ENCODE results near the gene STK36. TPM values are rescaled to one million over a fixed set of nuclear protein-coding genes. Genes with fewer than 3 reads are reported as not detected.

STK36 gene
- total RNA-seq, 1 donor, result 25.7 TPM

- H3K27me3 ChIP-seq (ENCODE audit: insufficient read depth, low read length), result no peaks in the 10 kb centered on the region
These were observed 16.1 kb upstream of the STK36 start for GRCh38 chr2:218655751-218656150.

GRCh38 chr2:218658671-218659257, 13.1 kb upstream of the STK36 start:
- Histone ChIP-seq H3K27me3 (ENCODE audit: insufficient read depth, low read length) (no peaks in the 10 kb centered on the region), H3K27ac (ENCODE audit: low read depth, low read length) (peak overlapping the region; percentile 56), H3K9me3 (ENCODE audit: low read depth, low read length) (no peaks in the 10 kb centered on the region), H3K4me3 (ENCODE audit: insufficient read depth, low read length) (peak overlapping the region; percentile 82), H4K20me1 (ENCODE audit: insufficient read depth, low read length) (no peaks in the 10 kb centered on the region), H3K4me2 (ENCODE audit: insufficient read depth, low read length) (peak overlapping the region; percentile 88), H3K79me2 (ENCODE audit: insufficient read depth, low read length) (peaks cover 42% of the 10 kb centered on the region), H3K4me1 (ENCODE audit: insufficient read depth, low read length) (peaks cover 10% of the 10 kb centered on the region), H3K36me3 (ENCODE audit: insufficient read depth, low read length) (peaks cover 69% of the 10 kb centered on the region), H2AFZ (ENCODE audit: low read length) (peak overlapping the region; percentile 92)
- DNase-seq (ENCODE audit: insufficient read length, low spot score, missing footprints), result peak; percentile 92
- peak; percentile 50 for TF ChIP-seq CTCF (IDR thresholded peaks at IDR 0.05; ENCODE audit: extremely low read depth, low read depth, low read length)

More at GRCh38 chr2:218655751-218656150, 16.1 kb upstream of the STK36 start:
- no peak overlapping the region for H3K4me3 ChIP-seq (ENCODE audit: insufficient read depth, low read length)
- peaks cover 67% of the 10 kb centered on the region for H3K36me3 ChIP-seq (ENCODE audit: insufficient read depth, low read length)
- H3K4me2 ChIP-seq (ENCODE audit: insufficient read depth, low read length), result no peak overlapping the region
- DNase-seq (ENCODE audit: insufficient read length, low spot score, missing footprints), result no peak
- no peak for TF ChIP-seq CTCF (IDR thresholded peaks at IDR 0.05; ENCODE audit: extremely low read depth, low read depth, low read length)
- no peaks in the 10 kb centered on the region for H4K20me1 ChIP-seq (ENCODE audit: insufficient read depth, low read length)
- H2AFZ ChIP-seq (ENCODE audit: low read length), result no peak overlapping the region
- H3K4me1 ChIP-seq (ENCODE audit: insufficient read depth, low read length), result peaks cover 10% of the 10 kb centered on the region
- H3K9me3 ChIP-seq (ENCODE audit: low read depth, low read length), result no peaks in the 10 kb centered on the region
- H3K27ac ChIP-seq (ENCODE audit: low read depth, low read length), result no peak overlapping the region
- H3K79me2 ChIP-seq (ENCODE audit: insufficient read depth, low read length), result peaks cover 40% of the 10 kb centered on the region

GRCh38 chr2:218659258-218659987, 12.5 kb upstream of the STK36 start, which contains the start of the genes BCS1L and ZNF142:
Gene BCS1L, plus strand, starts transcription at chr2:218659683. Its CDS starts 1,305 bp downstream, at chr2:218660988.
Gene ZNF142, minus strand, starts transcription at chr2:218659623. Its CDS starts 3,194 bp downstream, at chr2:218656429.
- Histone ChIP-seq H2AFZ (ENCODE audit: low read length) (peak within 1 kb of the TSS; percentile 92), H3K36me3 (ENCODE audit: insufficient read depth, low read length) (peaks cover 68% of the 10 kb centered on the region), H3K4me1 (ENCODE audit: insufficient read depth, low read length) (peaks cover 10% of the 10 kb centered on the region), H3K27me3 (ENCODE audit: insufficient read depth, low read length) (no peaks in the 10 kb centered on the region), H4K20me1 (ENCODE audit: insufficient read depth, low read length) (no peaks in the 10 kb centered on the region), H3K4me2 (ENCODE audit: insufficient read depth, low read length) (peak within 1 kb of the TSS; percentile 88), H3K79me2 (ENCODE audit: insufficient read depth, low read length) (peaks cover 42% of the 10 kb centered on the region), H3K27ac (ENCODE audit: low read depth, low read length) (peak within 1 kb of the TSS; percentile 56), H3K4me3 (ENCODE audit: insufficient read depth, low read length) (peak within 1 kb of the TSS; percentile 82), H3K9me3 (ENCODE audit: low read depth, low read length) (no peaks in the 10 kb centered on the region)
- no peak for TF ChIP-seq CTCF (IDR thresholded peaks at IDR 0.05; ENCODE audit: extremely low read depth, low read depth, low read length)
- peak; percentile 95 for DNase-seq (ENCODE audit: insufficient read length, low spot score, missing footprints)

GRCh38 chr2:218659988-218660358, 11.9 kb upstream of the STK36 start:
- TF ChIP-seq CTCF (IDR thresholded peaks at IDR 0.05; ENCODE audit: extremely low read depth, low read depth, low read length), result no peak
- no peak for DNase-seq (ENCODE audit: insufficient read length, low spot score, missing footprints)
- peak overlapping the region; percentile 88 for H3K4me2 ChIP-seq (ENCODE audit: insufficient read depth, low read length)
- no peaks in the 10 kb centered on the region for H4K20me1 ChIP-seq (ENCODE audit: insufficient read depth, low read length)
- peaks cover 68% of the 10 kb centered on the region for H3K36me3 ChIP-seq (ENCODE audit: insufficient read depth, low read length)
- peak overlapping the region; percentile 82 for H3K4me3 ChIP-seq (ENCODE audit: insufficient read depth, low read length)
- no peaks in the 10 kb centered on the region for H3K9me3 ChIP-seq (ENCODE audit: low read depth, low read length)
- peaks cover 42% of the 10 kb centered on the region for H3K79me2 ChIP-seq (ENCODE audit: insufficient read depth, low read length)
- peak overlapping the region; percentile 56 for H3K27ac ChIP-seq (ENCODE audit: low read depth, low read length)
- no peaks in the 10 kb centered on the region for H3K27me3 ChIP-seq (ENCODE audit: insufficient read depth, low read length)
- H3K4me1 ChIP-seq (ENCODE audit: insufficient read depth, low read length), result peaks cover 10% of the 10 kb centered on the region
- H2AFZ ChIP-seq (ENCODE audit: low read length), result peak overlapping the region; percentile 92

Measured in osteoblast (primary cell).